Activated CD4-positive, alpha-beta T cell treated with anti-CD3 and anti-CD28 coated beads, Interleukin-2, amount 50 U/mL, for 24 hours (primary cell): ENCODE data around the gene PMP22.

Source experiments
- DNase-seq, 2 donors: peaks; one replicate each; pipeline ENCODE4 v3.0.0-alpha.2; 2020; ENCODE audit warnings: low read depth in 1 of 2, low spot score in 1 of 2

Gene PMP22

GRCh38 chr17:15278380-15278779 lies 13.3 kb upstream of the PMP22 start:
- DNase-seq: no peak

DNA sequence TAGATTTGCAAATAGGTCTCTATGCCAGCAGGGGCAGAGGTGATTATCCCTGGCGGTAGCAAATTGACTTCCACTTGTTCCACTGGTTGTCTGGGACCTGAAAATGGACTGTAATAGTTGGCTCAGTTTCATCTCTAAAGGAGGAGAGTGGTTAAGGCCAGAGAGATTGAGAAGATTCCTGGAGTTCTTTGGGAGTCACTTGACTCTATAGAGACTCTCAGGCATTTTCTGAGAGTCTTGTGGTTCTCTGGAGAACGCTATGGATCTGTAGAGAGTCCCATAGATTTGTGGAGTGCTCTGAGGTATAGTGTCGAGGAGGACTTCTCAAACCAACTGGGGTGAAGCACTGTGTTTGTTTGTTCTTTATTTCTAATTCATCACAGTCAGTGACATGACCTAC lies 8.9 kb upstream of the PMP22 start:
- DNase-seq: no peak

- no peak for DNase-seq
These were observed 8.1 kb upstream of the PMP22 start for GRCh38 chr17:15273141-15273793.

DNA sequence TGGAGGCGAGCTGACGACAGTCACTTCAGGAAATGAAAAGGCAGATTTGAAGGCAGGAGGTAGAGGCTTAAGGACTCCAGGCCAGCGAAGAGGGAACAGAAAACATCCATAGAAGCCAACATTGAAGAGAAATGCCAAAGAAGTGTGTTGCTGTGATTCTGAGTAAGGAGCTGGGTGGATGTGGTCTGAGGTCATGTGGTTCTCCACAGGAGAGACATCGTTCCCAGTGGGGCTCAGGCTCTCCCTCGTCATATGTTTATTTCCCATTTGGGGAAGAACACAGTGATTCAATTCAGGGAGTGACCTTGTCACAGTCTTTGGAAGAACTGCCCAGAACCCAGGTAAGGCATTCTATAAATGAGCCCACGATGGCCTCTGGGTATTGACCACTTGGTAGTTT lies 6.6 kb upstream of the PMP22 start:
- DNase-seq: no peak

GRCh38 chr17:15270628-15271381 lies 5.7 kb upstream of the PMP22 start:
- DNase-seq: no peak

GRCh38 chr17:15269780-15270089 lies 4.6 kb upstream of the PMP22 start:
- no peak for DNase-seq

GRCh38 chr17:15269087-15269779 lies 4.1 kb upstream of the PMP22 start:
- DNase-seq: no peak

- DNase-seq: no peak
These were observed 3.3 kb upstream of the PMP22 start for GRCh38 chr17:15268461-15268860.

GRCh38 chr17:15267996-15268395 lies 2.9 kb upstream of the PMP22 start:
- DNase-seq: no peak

DNA sequence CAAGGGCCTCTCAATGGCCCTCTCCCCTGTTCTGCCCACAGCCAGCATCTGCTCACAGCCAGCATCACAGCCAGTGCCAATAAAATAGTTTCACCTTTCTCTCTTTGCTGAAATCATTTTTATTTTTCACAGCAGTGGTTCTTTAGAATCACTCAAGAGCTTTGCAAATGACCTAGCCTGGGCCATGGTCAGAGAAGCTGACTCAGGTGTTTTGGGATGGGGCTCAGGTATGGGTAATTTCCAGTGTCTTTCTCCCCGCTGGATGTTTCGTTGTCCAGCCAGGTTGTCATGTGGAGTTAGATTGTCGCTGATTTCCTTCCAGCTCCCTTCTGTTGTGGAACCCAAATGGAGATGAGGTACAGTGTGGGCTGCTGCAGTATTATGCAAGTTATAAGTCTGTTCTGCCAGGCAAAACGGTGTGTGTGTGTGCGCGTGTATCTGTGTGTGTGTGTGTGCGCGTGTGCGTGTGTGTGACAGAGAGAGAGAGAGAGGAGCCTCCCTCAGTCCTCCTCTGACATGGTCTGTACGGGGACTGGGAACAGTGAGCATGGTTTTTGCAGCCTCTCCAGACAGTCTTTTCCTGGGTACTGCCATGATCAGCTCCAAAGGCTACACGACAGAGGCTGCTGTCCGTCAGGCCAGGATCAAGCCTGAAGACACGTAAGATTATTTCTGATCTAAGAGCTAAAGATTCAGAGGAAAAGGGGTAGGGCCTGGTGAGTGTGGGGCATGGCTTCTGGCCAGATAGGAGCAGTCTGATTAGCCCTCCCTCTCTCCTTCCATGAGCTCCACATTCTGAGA lies 1.4 kb upstream of the PMP22 start:
- no peak for DNase-seq

DNA sequence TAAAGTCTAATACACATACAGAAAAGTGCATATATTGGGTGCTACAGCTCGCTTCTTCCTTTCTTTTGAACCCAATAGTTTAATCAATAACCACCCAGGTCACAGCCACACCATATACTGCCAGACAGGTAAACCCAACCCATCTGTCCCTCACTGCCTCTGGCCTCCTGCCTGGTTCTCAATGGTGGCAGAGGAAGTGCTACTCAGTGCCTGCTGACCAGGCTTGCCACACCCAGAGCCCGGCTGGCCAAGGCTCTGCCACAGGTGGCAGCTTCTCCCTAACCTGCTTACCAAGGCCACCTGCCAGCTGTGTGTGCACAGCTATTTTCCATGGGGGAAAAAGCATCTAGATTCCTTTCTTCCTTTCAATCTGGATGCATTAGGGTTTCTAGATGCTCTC lies 584 bp downstream of the PMP22 start:
- DNase-seq: no peak

GRCh38 chr17:15263680-15264079 lies 1.4 kb downstream of the PMP22 start:
- DNase-seq: no peak

DNA sequence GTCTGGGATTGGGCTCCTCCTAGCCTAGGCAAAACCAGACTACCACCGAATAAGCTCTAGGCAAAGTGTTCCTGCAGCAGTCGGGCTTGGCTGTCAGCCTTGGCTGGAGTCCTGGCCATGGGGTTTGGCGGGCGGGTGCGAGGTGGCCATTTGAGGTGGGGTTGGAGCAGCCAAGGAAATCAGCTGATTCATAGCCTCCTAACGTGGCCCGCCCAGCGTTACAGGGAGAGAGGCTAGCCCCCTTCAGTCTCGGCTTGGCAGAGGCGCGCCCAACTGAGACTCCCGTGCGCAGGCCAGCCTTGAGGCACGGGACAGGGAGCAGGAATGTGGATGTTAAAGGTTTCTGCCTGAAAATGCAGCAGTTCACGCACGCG lies 1.9 kb downstream of the PMP22 start:
- no peak for DNase-seq

DNA sequence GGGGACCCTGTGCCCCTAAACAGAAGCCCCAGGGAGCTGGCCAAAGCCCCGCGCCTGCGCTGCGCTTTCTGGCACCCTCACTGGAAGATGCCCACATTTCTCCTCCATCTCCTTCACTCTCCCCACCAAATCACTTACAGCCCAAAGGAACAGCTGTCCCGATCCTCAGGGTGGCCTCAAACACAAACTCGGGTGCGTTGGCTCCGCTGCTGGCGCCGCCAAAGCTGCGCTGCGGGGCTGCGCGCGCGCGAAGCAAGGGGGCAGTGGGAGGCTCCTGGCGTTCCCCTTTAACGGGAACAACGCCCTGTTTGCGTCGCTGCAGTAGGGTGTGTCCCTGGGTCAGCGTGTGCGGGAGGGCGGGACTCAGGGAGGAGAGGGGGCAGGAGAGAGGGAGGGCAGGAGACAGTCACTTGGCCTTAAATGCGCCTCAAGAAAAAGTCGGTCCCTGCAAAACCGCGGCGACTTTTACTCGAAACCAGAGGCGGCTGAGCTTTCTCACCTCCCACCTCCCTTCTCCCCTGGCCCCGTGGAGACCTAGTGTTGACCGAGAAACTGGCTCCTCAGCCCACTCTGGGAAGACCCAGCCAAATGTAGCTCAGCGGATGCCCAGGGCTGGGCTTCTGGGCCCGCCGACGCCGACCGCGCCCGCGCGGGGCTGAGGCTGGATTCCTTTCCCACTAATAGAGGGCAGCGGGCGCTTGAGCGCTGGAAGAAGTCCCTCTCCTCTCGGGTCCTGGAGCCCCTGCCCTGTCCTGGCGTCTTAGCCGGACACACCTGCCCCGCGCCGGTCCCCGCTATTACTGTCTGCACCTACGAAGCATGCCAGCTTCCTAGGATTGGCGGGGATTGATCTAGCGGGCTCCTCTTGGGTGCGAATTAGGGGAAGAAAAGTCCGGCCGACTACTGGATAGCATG lies 2.6 kb downstream of the PMP22 start:
- no peak for DNase-seq

GRCh38 chr17:15261802-15262290 lies 3.3 kb downstream of the PMP22 start:
- no peak for DNase-seq

DNA sequence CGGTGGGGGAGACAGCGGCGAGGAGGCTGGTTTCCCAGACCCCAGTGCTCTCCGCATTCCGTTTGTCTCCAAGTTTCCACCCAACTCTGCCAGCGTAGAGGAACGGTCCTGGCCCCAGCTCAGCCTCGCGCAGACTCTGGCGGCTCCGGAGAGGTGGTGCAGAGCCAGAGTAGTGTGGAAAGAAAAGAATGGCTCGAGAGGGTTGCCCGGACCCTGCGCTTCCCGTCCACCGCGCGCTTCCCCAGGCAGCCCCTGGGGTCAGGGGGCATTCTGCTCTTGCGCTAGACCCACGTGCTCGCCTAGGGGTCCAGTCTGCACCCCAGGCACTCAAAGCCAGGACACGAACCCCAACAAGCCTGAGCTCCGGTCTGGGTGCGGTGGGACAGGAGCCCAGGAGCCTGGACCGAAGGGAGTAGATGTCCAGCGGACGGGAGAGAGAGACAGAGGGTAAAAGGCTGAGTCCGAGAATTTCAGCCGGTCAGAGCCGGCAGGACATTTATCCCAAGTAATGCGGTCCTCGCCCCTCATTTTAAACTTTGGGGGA lies 3.8 kb downstream of the PMP22 start:
- no peak for DNase-seq

DNA sequence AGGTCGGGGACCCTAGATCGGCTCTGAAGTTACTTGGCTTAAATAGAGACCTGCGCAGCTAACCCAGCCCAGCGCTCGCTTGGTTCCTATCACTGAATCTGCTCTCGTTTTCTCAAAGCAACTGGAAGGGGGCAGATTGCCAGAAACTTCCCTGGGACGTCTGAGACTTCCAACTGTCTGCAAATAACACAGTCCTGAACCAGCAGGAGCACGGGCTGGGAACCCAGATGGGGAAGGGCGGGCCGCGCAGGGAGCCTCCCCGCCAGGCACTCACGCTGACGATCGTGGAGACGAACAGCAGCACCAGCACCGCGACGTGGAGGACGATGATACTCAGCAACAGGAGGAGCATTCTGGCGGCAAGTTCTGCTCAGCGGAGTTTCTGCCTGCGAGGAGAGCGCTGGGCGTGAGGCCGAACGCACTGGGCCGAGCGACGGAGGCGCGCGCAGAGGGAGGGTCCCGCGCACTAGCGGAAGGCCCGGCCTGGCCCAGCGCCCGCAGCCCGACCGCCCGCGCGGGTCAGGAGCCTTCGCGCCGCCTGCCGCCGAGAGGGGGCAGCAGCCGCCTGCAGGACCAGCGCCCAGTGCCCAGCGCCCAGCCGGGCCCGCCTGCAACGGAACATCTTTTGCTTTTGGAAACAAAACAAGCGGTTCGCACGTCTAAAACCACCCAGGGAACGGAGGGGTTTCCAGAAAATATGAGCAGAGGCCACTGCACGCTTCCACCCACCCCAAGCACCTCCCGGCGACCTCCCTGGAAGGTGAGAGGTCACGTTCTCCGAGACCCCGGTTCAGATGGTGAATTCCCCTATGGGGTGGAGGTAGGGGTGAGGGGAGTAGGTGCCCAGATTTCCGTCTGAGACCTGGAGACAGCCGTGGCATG lies 4.5 kb downstream of the PMP22 start:
- DNase-seq: peak; percentile 13 to 27

DNA sequence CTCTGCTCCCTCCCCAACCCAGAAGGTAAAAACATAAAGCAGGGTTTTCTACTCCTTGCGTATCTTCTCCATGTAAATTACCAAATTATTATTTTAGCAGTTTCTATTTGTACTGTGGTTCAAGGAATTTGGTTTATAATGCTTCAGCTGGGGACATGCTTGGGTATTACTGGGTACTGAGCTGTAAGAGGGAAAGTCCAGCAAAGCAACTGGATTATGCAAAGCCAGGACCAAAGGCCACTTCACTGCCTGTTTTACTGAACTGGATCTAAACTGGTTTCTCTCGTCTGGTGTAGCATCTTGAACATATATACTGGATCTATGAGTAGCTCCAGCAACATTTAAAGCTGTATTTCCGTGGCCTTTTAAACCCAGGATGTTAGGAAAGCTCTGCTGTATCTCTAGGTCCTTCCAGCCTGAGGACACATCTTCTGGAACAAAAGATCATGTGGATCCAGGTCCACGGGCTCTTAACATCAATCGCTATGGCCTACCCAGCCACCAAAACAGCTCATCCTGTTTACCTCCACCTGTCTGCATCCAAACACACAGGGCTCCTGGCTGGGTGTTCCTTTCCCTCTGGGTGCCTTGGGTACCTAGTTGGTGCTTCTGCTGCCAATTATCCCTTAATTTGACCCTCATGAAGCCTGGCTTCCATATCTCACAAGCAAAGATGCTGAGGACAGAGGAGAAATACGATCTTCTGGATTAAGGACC lies 7.2 kb downstream of the PMP22 start:
- DNase-seq: no peak
